Subcutaneous abdominal adipose tissue (tissue), 5 donors: ENCODE data around the gene ABCC2.

Experiments used
- H3K27ac ChIP-seq: one replicate; pipeline ENCODE4 v1.7.0; 2013; ENCODE audit warnings: low read depth, mild to moderate bottlenecking, inconsistent platforms, low read length, moderate library complexity
- H3K27me3 ChIP-seq, 5 donors: one replicate each; pipeline ENCODE4 v1.7.0; 2013; ENCODE audit warnings: low read length in 5 of 5, inconsistent platforms in 1 of 5; ENCODE audit not compliant: control insufficient read depth in 5 of 5, insufficient read depth in 4 of 5
- H3K36me3 ChIP-seq, 5 donors: one replicate each; pipeline ENCODE4 v1.7.0; 2013; ENCODE audit warnings: low read length in 5 of 5; ENCODE audit not compliant: control insufficient read depth in 5 of 5, insufficient read depth in 5 of 5
- H3K4me1 ChIP-seq, 5 donors: one replicate each; pipeline ENCODE4 v1.7.0; 2013; ENCODE audit warnings: low read length in 5 of 5, mild to moderate bottlenecking in 3 of 5, moderate library complexity in 1 of 5; ENCODE audit not compliant: control insufficient read depth in 5 of 5, insufficient read depth in 5 of 5
- H3K4me3 ChIP-seq, 5 donors: one replicate each; pipeline ENCODE4 v1.7.0; 2013; ENCODE audit warnings: low read length in 5 of 5, low read depth in 1 of 5
- H3K9ac ChIP-seq, 5 donors: one replicate each; pipeline ENCODE4 v1.7.0; 2013; ENCODE audit warnings: low read length in 5 of 5, mild to moderate bottlenecking in 4 of 5, moderate library complexity in 3 of 5
- H3K9me3 ChIP-seq, 5 donors: one replicate each; pipeline ENCODE4 v1.7.0; 2013; ENCODE audit warnings: low read length in 5 of 5; ENCODE audit not compliant: control insufficient read depth in 5 of 5
- donor health status: healthy.
- donor health status: healthy.
- donor health status: healthy.
- donor health status: healthy.
- donor health status: healthy.

ABCC2 gene

DNA sequence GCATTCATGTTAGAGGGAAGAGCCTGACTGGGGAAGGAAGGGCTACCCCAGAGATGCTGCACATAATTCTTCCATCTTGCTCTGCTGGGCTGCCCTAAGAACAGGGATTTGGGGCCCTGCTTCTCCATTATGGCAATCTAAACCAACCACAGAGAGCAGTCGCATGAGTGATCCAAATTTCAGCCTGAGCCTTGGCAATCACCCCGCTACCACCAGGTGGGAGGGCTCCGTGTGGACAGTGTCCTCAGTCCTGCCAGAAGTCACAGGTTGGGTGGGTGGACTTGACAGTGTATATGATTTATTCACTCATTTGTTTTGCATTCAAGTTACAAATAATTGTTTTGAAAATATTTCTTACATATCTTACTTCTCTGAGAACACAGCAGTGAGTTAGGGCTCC is 22.0 kb downstream of the ABCC2 start:
- peaks cover 0 to 4% (median 2%) of the 10 kb centered on the region in 5 donors for H3K4me1 ChIP-seq
- H3K27ac ChIP-seq: no peak overlapping the region
- H3K4me3 ChIP-seq: no peak overlapping the region
- no peaks in the 10 kb centered on the region for H3K27me3 ChIP-seq
- no peaks in the 10 kb centered on the region for H3K9me3 ChIP-seq
- peaks cover 0 to 4% (median 0%) of the 10 kb centered on the region in 5 donors for H3K36me3 ChIP-seq
- H3K9ac ChIP-seq: no peak overlapping the region

DNA sequence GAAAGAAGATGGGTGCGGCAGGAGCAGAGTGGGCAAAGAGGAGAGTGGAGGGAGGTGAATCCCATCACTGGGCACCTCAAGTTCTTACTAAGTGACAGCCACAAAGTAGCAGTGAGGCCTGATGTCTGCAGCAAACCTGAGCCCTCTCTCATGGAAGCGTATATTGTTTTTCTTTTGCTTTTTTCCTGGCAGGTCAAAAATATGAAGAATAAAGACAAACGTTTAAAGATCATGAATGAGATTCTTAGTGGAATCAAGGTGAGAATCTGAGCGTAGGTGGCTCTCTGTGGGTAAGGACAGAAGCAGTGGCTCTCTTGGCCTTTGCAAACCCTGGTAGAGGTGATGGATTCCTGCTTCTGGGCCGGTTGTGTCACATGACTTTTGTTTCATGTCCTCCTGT is 22.8 kb downstream of the ABCC2 start:
- peaks cover 0 to 11% (median 7%) of the 10 kb centered on the region in 5 donors for H3K4me1 ChIP-seq
- no peaks in the 10 kb centered on the region for H3K9me3 ChIP-seq
- no peak overlapping the region for H3K4me3 ChIP-seq
- no peak overlapping the region for H3K9ac ChIP-seq
- no peaks in the 10 kb centered on the region for H3K27me3 ChIP-seq
- H3K36me3 ChIP-seq: peaks cover 0 to 4% (median 0%) of the 10 kb centered on the region in 5 donors
- H3K27ac ChIP-seq: no peak overlapping the region

- no peak overlapping the region for H3K4me3 ChIP-seq
Measured at GRCh38 chr10:99806091-99806490, 23.7 kb downstream of the ABCC2 start.

GRCh38 chr10:99807786-99808185 is 25.3 kb downstream of the ABCC2 start:
- Histone ChIP-seq H3K27me3 (no peaks in the 10 kb centered on the region), H3K4me1 (peaks cover 0 to 16% (median 9%) of the 10 kb centered on the region in 5 donors), H3K4me3 (no peak overlapping the region), H3K27ac (no peak overlapping the region), H3K36me3 (no peaks in the 10 kb centered on the region), H3K9me3 (no peaks in the 10 kb centered on the region), H3K9ac (no peak overlapping the region)

More at GRCh38 chr10:99806091-99806490, 23.7 kb downstream of the ABCC2 start:
- Histone ChIP-seq H3K27me3 (no peaks in the 10 kb centered on the region), H3K9ac (no peak overlapping the region), H3K36me3 (peaks cover 0 to 4% (median 0%) of the 10 kb centered on the region in 5 donors), H3K4me1 (peaks cover 0 to 16% (median 9%) of the 10 kb centered on the region in 5 donors), H3K27ac (no peak overlapping the region), H3K9me3 (no peaks in the 10 kb centered on the region)

- Histone ChIP-seq H3K27me3 (no peaks in the 10 kb centered on the region), H3K36me3 (no peaks in the 10 kb centered on the region), H3K9me3 (no peaks in the 10 kb centered on the region), H3K27ac (no peak overlapping the region), H3K4me1 (peaks cover 0 to 16% (median 9%) of the 10 kb centered on the region in 5 donors), H3K4me3 (no peak overlapping the region), H3K9ac (no peak overlapping the region)
Measured at GRCh38 chr10:99808270-99808669, 25.8 kb downstream of the ABCC2 start.

DNA sequence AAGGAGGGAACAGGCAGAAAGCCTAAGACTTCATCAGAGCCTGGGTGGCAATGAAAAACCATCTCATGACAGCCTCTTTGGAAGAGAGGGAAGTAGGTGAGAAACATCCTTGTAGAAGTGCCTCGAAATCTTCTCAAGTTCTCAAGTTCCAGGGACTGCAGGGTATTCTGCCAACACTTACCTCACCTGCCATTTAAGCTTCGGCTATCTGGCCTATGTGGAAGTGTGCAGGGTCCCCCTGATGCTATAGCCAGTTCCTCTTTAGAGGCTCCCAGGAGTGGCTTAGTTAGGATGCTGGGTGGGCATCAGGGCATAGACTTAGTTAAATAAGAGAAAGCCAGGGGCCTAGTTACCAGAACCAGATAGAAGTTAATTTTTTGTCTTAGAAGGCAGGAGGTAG is 27.0 kb downstream of the ABCC2 start:
- Histone ChIP-seq H3K27ac (no peak overlapping the region), H3K36me3 (no peaks in the 10 kb centered on the region), H3K4me3 (no peak overlapping the region), H3K4me1 (peaks cover 0 to 16% (median 9%) of the 10 kb centered on the region in 5 donors), H3K27me3 (no peaks in the 10 kb centered on the region), H3K9ac (no peak overlapping the region), H3K9me3 (no peaks in the 10 kb centered on the region)

DNA sequence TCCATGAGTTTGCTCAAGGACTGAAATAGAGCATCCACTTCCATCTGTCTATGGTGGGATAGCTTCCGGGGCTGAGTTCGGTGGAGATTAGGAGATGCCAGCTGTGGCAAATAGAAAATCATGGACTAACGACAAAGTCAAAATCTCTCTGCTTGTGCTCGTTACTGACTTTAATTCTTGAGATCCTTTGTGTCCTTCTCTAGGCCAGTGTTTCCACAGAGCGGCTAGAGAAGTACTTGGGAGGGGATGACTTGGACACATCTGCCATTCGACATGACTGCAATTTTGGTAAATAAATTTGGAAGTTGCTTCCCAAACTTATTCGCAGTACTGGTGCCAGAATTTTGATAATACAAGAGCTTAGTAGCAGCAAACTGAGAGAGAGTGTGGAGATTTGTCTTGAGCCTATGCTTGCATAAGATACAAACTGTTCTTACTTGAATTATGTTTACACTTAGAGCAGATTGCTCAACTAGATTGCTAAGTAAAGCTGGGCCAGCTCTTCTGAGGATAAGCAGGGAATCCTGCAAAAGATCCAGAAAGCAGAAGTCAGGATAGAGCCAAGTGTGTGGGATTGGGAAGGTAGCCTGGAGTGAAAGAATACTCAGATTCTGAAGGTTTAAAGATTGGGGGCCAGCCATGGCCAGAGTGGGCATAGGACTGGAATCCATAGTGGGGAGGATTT is 27.6 kb downstream of the ABCC2 start:
- no peak overlapping the region for H3K4me3 ChIP-seq
- no peak overlapping the region for H3K27ac ChIP-seq
- H3K9ac ChIP-seq: peak overlapping the region in 1 of 5 donors; percentile 23
- no peaks in the 10 kb centered on the region for H3K27me3 ChIP-seq
- no peaks in the 10 kb centered on the region for H3K9me3 ChIP-seq
- no peaks in the 10 kb centered on the region for H3K36me3 ChIP-seq
- peaks cover 0 to 16% (median 9%) of the 10 kb centered on the region in 5 donors for H3K4me1 ChIP-seq

- Histone ChIP-seq H3K36me3 (no peaks in the 10 kb centered on the region), H3K27ac (no peak overlapping the region), H3K9ac (no peak overlapping the region)
Measured at GRCh38 chr10:99812177-99812576, 29.7 kb downstream of the ABCC2 start.

GRCh38 chr10:99814143-99814542 is 31.7 kb downstream of the ABCC2 start:
- Histone ChIP-seq H3K27ac (no peak overlapping the region), H3K36me3 (no peaks in the 10 kb centered on the region), H3K4me3 (no peak overlapping the region), H3K27me3 (no peaks in the 10 kb centered on the region), H3K9ac (no peak overlapping the region), H3K4me1 (peaks cover 0 to 16% (median 9%) of the 10 kb centered on the region in 5 donors), H3K9me3 (no peaks in the 10 kb centered on the region)

More at GRCh38 chr10:99812177-99812576, 29.7 kb downstream of the ABCC2 start:
- Histone ChIP-seq H3K9me3 (no peaks in the 10 kb centered on the region), H3K4me3 (no peak overlapping the region), H3K4me1 (peaks cover 0 to 16% (median 9%) of the 10 kb centered on the region in 5 donors), H3K27me3 (no peaks in the 10 kb centered on the region)

GRCh38 chr10:99815621-99816020 is 33.2 kb downstream of the ABCC2 start:
- no peak overlapping the region for H3K9ac ChIP-seq
- H3K27ac ChIP-seq: no peak overlapping the region
- H3K27me3 ChIP-seq: no peaks in the 10 kb centered on the region
- peaks cover 0 to 5% (median 0%) of the 10 kb centered on the region in 5 donors for H3K4me1 ChIP-seq
- no peak overlapping the region for H3K4me3 ChIP-seq
- H3K36me3 ChIP-seq: peaks cover 0 to 3% (median 0%) of the 10 kb centered on the region in 5 donors
- no peaks in the 10 kb centered on the region for H3K9me3 ChIP-seq
